Measurements from ENCODE around the gene TMEM106A.

Gene TMEM106A

GRCh38 chr17:43211123-43211479, 574 bp upstream of the TMEM106A start:
- no peak for DNase-seq (ENCODE audit: low read depth, low spot score)
- peak overlapping the region; percentile 71 for H3K9ac ChIP-seq (ENCODE audit: insufficient read length)
- no peaks in the 10 kb centered on the region for H3K9me3 ChIP-seq (ENCODE audit: low read depth, low read length)
- no peaks in the 10 kb centered on the region for H3K36me3 ChIP-seq (ENCODE audit: insufficient read depth, low read length)
- H3K27ac ChIP-seq: 0 out of 2 replicates have a peak overlapping the region, but pooled peaks have one; percentile 30
- peak overlapping the region; percentile 79 for H3K4me3 ChIP-seq
- TF ChIP-seq FOXP2 (optimal IDR thresholded peaks at IDR 0.05; ENCODE audit: control extremely low read depth, extremely low read length, insufficient read depth) (no peak), EZH2 (IDR thresholded peaks at IDR 0.05) (no peak), POLR2AphosphoS5 (IDR thresholded peaks at IDR 0.05; ENCODE audit: borderline replicate concordance, low read depth, low read length) (no peak)

- Histone ChIP-seq H3K36me3 (ENCODE audit: insufficient read depth, low read length) (no peaks in the 10 kb centered on the region), H3K9me3 (ENCODE audit: low read depth, low read length) (no peaks in the 10 kb centered on the region), H3K4me3 (peak overlapping the region; percentile 79; the same call in 1 of the 2 replicates), H3K27ac (no peak overlapping the region), H3K9ac (ENCODE audit: insufficient read length) (no peak overlapping the region)
- DNase-seq (ENCODE audit: low read depth, low spot score): no peak
- TF ChIP-seq FOXP2 (optimal IDR thresholded peaks at IDR 0.05; ENCODE audit: control extremely low read depth, extremely low read length, insufficient read depth) (no peak), EZH2 (IDR thresholded peaks at IDR 0.05) (no peak), POLR2AphosphoS5 (IDR thresholded peaks at IDR 0.05; ENCODE audit: borderline replicate concordance, low read depth, low read length) (no peak)
Measured at GRCh38 chr17:43212641-43213490, 1.2 kb downstream of the TMEM106A start.

GRCh38 chr17:43213545-43213944, 1.9 kb downstream of the TMEM106A start:
- Histone ChIP-seq H3K4me3 (no peak overlapping the region), H3K9ac (ENCODE audit: insufficient read length) (no peak overlapping the region), H3K27ac (no peak overlapping the region), H3K9me3 (ENCODE audit: low read depth, low read length) (no peaks in the 10 kb centered on the region), H3K36me3 (ENCODE audit: insufficient read depth, low read length) (no peaks in the 10 kb centered on the region)
- DNase-seq (ENCODE audit: low read depth, low spot score): no peak
- no peak for TF ChIP-seq POLR2AphosphoS5 (IDR thresholded peaks at IDR 0.05; ENCODE audit: borderline replicate concordance, low read depth, low read length)
- no peak for TF ChIP-seq FOXP2 (optimal IDR thresholded peaks at IDR 0.05; ENCODE audit: control extremely low read depth, extremely low read length, insufficient read depth)
- no peak for TF ChIP-seq EZH2 (IDR thresholded peaks at IDR 0.05)

- no peaks in the 10 kb centered on the region for H3K36me3 ChIP-seq (ENCODE audit: insufficient read depth, low read length)
- TF ChIP-seq FOXP2 (optimal IDR thresholded peaks at IDR 0.05; ENCODE audit: control extremely low read depth, extremely low read length, insufficient read depth): no peak
- no peak for TF ChIP-seq POLR2AphosphoS5 (IDR thresholded peaks at IDR 0.05; ENCODE audit: borderline replicate concordance, low read depth, low read length)
- no peak for TF ChIP-seq EZH2 (IDR thresholded peaks at IDR 0.05)
- H3K9ac ChIP-seq (ENCODE audit: insufficient read length): no peak overlapping the region
- H3K9me3 ChIP-seq (ENCODE audit: low read depth, low read length): no peaks in the 10 kb centered on the region
- no peak for DNase-seq (ENCODE audit: low read depth, low spot score)
- no peak overlapping the region for H3K27ac ChIP-seq
- H3K4me3 ChIP-seq: no peak overlapping the region
Measured at GRCh38 chr17:43215341-43215740, 3.7 kb downstream of the TMEM106A start.

- H3K9me3 ChIP-seq (ENCODE audit: low read depth, low read length): no peaks in the 10 kb centered on the region
- TF ChIP-seq FOXP2 (optimal IDR thresholded peaks at IDR 0.05; ENCODE audit: control extremely low read depth, extremely low read length, insufficient read depth): no peak
- TF ChIP-seq POLR2AphosphoS5 (IDR thresholded peaks at IDR 0.05; ENCODE audit: borderline replicate concordance, low read depth, low read length): no peak
- TF ChIP-seq EZH2 (IDR thresholded peaks at IDR 0.05): no peak
- no peak for DNase-seq (ENCODE audit: low read depth, low spot score)
- no peak overlapping the region for H3K9ac ChIP-seq (ENCODE audit: insufficient read length)
- no peaks in the 10 kb centered on the region for H3K36me3 ChIP-seq (ENCODE audit: insufficient read depth, low read length)
- no peak overlapping the region for H3K27ac ChIP-seq
- H3K4me3 ChIP-seq: no peak overlapping the region
Measured at GRCh38 chr17:43216369-43216761, 4.7 kb downstream of the TMEM106A start.

- Histone ChIP-seq H3K4me3 (no peak overlapping the region), H3K36me3 (ENCODE audit: insufficient read depth, low read length) (no peaks in the 10 kb centered on the region), H3K9ac (ENCODE audit: insufficient read length) (no peak overlapping the region), H3K27ac (no peak overlapping the region), H3K9me3 (ENCODE audit: low read depth, low read length) (no peaks in the 10 kb centered on the region)
- no peak for TF ChIP-seq EZH2 (IDR thresholded peaks at IDR 0.05)
- TF ChIP-seq FOXP2 (optimal IDR thresholded peaks at IDR 0.05; ENCODE audit: control extremely low read depth, extremely low read length, insufficient read depth): no peak
- no peak for TF ChIP-seq POLR2AphosphoS5 (IDR thresholded peaks at IDR 0.05; ENCODE audit: borderline replicate concordance, low read depth, low read length)
- no peak for DNase-seq (ENCODE audit: low read depth, low spot score)
Measured at GRCh38 chr17:43216762-43217613, 5.3 kb downstream of the TMEM106A start.

GRCh38 chr17:43217614-43218087, 6.0 kb downstream of the TMEM106A start:
- no peak for DNase-seq (ENCODE audit: low read depth, low spot score)
- H3K4me3 ChIP-seq: no peak overlapping the region
- no peak overlapping the region for H3K9ac ChIP-seq (ENCODE audit: insufficient read length)
- TF ChIP-seq FOXP2 (optimal IDR thresholded peaks at IDR 0.05; ENCODE audit: control extremely low read depth, extremely low read length, insufficient read depth) (no peak), EZH2 (IDR thresholded peaks at IDR 0.05) (no peak), POLR2AphosphoS5 (IDR thresholded peaks at IDR 0.05; ENCODE audit: borderline replicate concordance, low read depth, low read length) (no peak)
- no peaks in the 10 kb centered on the region for H3K36me3 ChIP-seq (ENCODE audit: insufficient read depth, low read length)
- H3K9me3 ChIP-seq (ENCODE audit: low read depth, low read length): no peaks in the 10 kb centered on the region
- no peak overlapping the region for H3K27ac ChIP-seq

- Histone ChIP-seq H3K9ac (ENCODE audit: insufficient read length) (no peak overlapping the region), H3K9me3 (ENCODE audit: low read depth, low read length) (no peaks in the 10 kb centered on the region), H3K27ac (no peak overlapping the region), H3K4me3 (no peak overlapping the region), H3K36me3 (ENCODE audit: insufficient read depth, low read length) (no peaks in the 10 kb centered on the region)
- TF ChIP-seq POLR2AphosphoS5 (IDR thresholded peaks at IDR 0.05; ENCODE audit: borderline replicate concordance, low read depth, low read length) (no peak), EZH2 (IDR thresholded peaks at IDR 0.05) (no peak), FOXP2 (optimal IDR thresholded peaks at IDR 0.05; ENCODE audit: control extremely low read depth, extremely low read length, insufficient read depth) (no peak)
- no peak for DNase-seq (ENCODE audit: low read depth, low spot score)
Measured at GRCh38 chr17:43219001-43219400, 7.3 kb downstream of the TMEM106A start.
